ENCODE results near the gene CFAP100. TPM values are rescaled to one million over a fixed set of nuclear protein-coding genes. Genes with fewer than 3 reads are reported as not detected.

Gene CFAP100
- total RNA-seq = 10 to 100 TPM; 21.4 to 56.2 TPM
- 74.2 TPM for polyA plus RNA-seq (ENCODE audit: insufficient read depth, low read depth, low replicate concordance)
- long read RNA-seq, donor 1 = 0 reads
- long read RNA-seq, donor 2 = 0 reads

GRCh38 chr3:126394179-126394976 lies at the start of gene CFAP100:
Gene CFAP100 (plus strand): TSS chr3:126394909. CDS start chr3:126396001, 1,092 bp downstream.
- intact Hi-C loops (cut with DNase I; ENCODE audit: low total_unique reads) = loop anchor here (10.0 kb wide), 2 partner anchors 130 to 260 kb away; no protein-coding TSS in a partner anchor
- H3K36me3 ChIP-seq (ENCODE audit: low read depth, missing control alignments) = no peaks in the 10 kb centered on the region
- H3K4me1 ChIP-seq = no peaks in the 10 kb centered on the region
- H3K27ac ChIP-seq = no peak within 1 kb of the TSS
- H3K27me3 ChIP-seq = no peaks in the 10 kb centered on the region
- TF ChIP-seq POLR2A (IDR thresholded peaks at IDR 0.05) (no peak), CTCF (IDR thresholded peaks at IDR 0.05) (no peak)
- peak within 1 kb of the TSS; percentile 35 to 37 for H3K4me3 ChIP-seq
- peak; percentile 65 for DNase-seq
- WGBS, 2 donors = 36 to 48% methylated on average over 11 to 34 of the region's 43 CpGs
- H3K9me3 ChIP-seq = no peaks in the 10 kb centered on the region

GRCh38 chr3:126345231-126345630 lies 49.5 kb upstream of the CFAP100 start:
- Histone ChIP-seq H3K9me3 (no peaks in the 10 kb centered on the region), H3K27ac (no peak overlapping the region), H3K4me1 (peaks cover 23% of the 10 kb centered on the region), H3K4me3 (no peak overlapping the region), H3K36me3 (ENCODE audit: low read depth, missing control alignments) (no peaks in the 10 kb centered on the region), H3K27me3 (no peaks in the 10 kb centered on the region)
- WGBS, 2 donors = 93% methylated on average over 7 of the region's 7 CpGs
- intact Hi-C loops (cut with DNase I; ENCODE audit: low total_unique reads) = no loop called here
- TF ChIP-seq POLR2A (IDR thresholded peaks at IDR 0.05) (no peak), CTCF (IDR thresholded peaks at IDR 0.05) (no peak)
- DNase-seq = no peak

GRCh38 chr3:126345641-126346460 lies 48.9 kb upstream of the CFAP100 start:
- peak; percentile 9 for DNase-seq
- Histone ChIP-seq H3K4me1 (peaks cover 23% of the 10 kb centered on the region), H3K27me3 (no peaks in the 10 kb centered on the region), H3K9me3 (no peaks in the 10 kb centered on the region), H3K4me3 (no peak overlapping the region), H3K27ac (no peak overlapping the region), H3K36me3 (ENCODE audit: low read depth, missing control alignments) (no peaks in the 10 kb centered on the region)
- intact Hi-C loops (cut with DNase I; ENCODE audit: low total_unique reads) = no loop called here
- TF ChIP-seq CTCF (IDR thresholded peaks at IDR 0.05) (no peak), POLR2A (IDR thresholded peaks at IDR 0.05) (no peak)
- WGBS, 2 donors = 91 to 92% methylated on average over 4 to 5 of the region's 5 CpGs

- Histone ChIP-seq H3K27ac (no peak overlapping the region), H3K4me3 (no peak overlapping the region), H3K27me3 (no peaks in the 10 kb centered on the region), H3K9me3 (no peaks in the 10 kb centered on the region), H3K4me1 (peaks cover 23% of the 10 kb centered on the region), H3K36me3 (ENCODE audit: low read depth, missing control alignments) (no peaks in the 10 kb centered on the region)
- no peak for DNase-seq
- 93 to 100% methylated on average over 2 of the region's 2 CpGs for WGBS, 2 donors
- TF ChIP-seq CTCF (IDR thresholded peaks at IDR 0.05) (no peak), POLR2A (IDR thresholded peaks at IDR 0.05) (no peak)
- intact Hi-C loops (cut with DNase I; ENCODE audit: low total_unique reads) = no loop called here
Observed at GRCh38 chr3:126346466-126346865, 48.2 kb upstream of the CFAP100 start.

All from testis (tissue), 5 donors.